NCI-H460 (cell line): ENCODE measurements around the gene TEX29. TPM values are rescaled to one million over a fixed set of nuclear protein-coding genes. Genes with fewer than 3 reads are reported as not detected.

Experiments used
- DNase-seq: peaks from one replicate; pipeline ENCODE4 v3.0.0-alpha.2; 2016; ENCODE audit warnings: low read depth; ENCODE audit errors: extremely low read depth
- total RNA-seq: library from RNA; depleted of rRNA; stranded (reverse); fragments of >200 nt; shearing (Covaris generic); gene quantifications from 2 replicates; pipeline ENCODE4 v1.2.3, GENCODE V29; 2014

The TEX29 gene
- total RNA-seq, 1 experiment from 2014 or later: not detected

GRCh38 chr13:111288276-111288675 is 32.2 kb upstream of the TEX29 start:
- no peak for DNase-seq

- DNase-seq: no peak
These were observed 31.2 kb upstream of the TEX29 start for GRCh38 chr13:111289251-111289650.

GRCh38 chr13:111291908-111292307 is 28.5 kb upstream of the TEX29 start:
- no peak for DNase-seq

GRCh38 chr13:111292710-111293485 is 27.5 kb upstream of the TEX29 start:
- DNase-seq: no peak

GRCh38 chr13:111295886-111296285 is 24.6 kb upstream of the TEX29 start:
- no peak for DNase-seq

GRCh38 chr13:111296417-111296816 is 24.0 kb upstream of the TEX29 start:
- DNase-seq: no peak

- DNase-seq: no peak
These were observed 22.0 kb upstream of the TEX29 start for GRCh38 chr13:111298214-111298975.

GRCh38 chr13:111302045-111302726 is 18.3 kb upstream of the TEX29 start:
- no peak for DNase-seq

GRCh38 chr13:111303559-111303958 is 16.9 kb upstream of the TEX29 start:
- no peak for DNase-seq

GRCh38 chr13:111304041-111304544 is 16.3 kb upstream of the TEX29 start:
- DNase-seq: no peak

- no peak for DNase-seq
These were observed 15.7 kb upstream of the TEX29 start for GRCh38 chr13:111304603-111305289.

- DNase-seq: no peak
These were observed 7.4 kb upstream of the TEX29 start for GRCh38 chr13:111312944-111313590.

GRCh38 chr13:111313911-111314425 is 6.5 kb upstream of the TEX29 start:
- no peak for DNase-seq

- DNase-seq: no peak
These were observed 5.6 kb upstream of the TEX29 start for GRCh38 chr13:111314852-111315251.

- no peak for DNase-seq
These were observed 5.0 kb upstream of the TEX29 start for GRCh38 chr13:111315347-111315995.

GRCh38 chr13:111316161-111316730 is 4.2 kb upstream of the TEX29 start:
- DNase-seq: no peak

- no peak for DNase-seq
These were observed 3.3 kb upstream of the TEX29 start for GRCh38 chr13:111317042-111317550.

- no peak for DNase-seq
These were observed 2.7 kb upstream of the TEX29 start for GRCh38 chr13:111317571-111318345.
